ENCODE results near the gene LRP11.
A peak's percentile ranks its signal among the peaks of the same experiment; 100 is the strongest.
"Not testable (repeated sequence)": the region's sequence is repeated elsewhere in the genome, so short reads cannot be mapped to it uniquely, and the experiment has no call there.

The LRP11 gene

GRCh38 chr6:149897855-149898744 is 33.9 kb upstream of the LRP11 start, which contains the start of gene RAET1E:
RAET1E (minus strand) TSS chr6:149898113; CDS start chr6:149890901, 7,212 bp downstream.
- no peak for DNase-seq (ENCODE audit: low read depth)

- peak; percentile 91 for DNase-seq (ENCODE audit: low read depth)
These were observed 33.0 kb upstream of the LRP11 start for GRCh38 chr6:149897015-149897697.

- no peak for DNase-seq (ENCODE audit: low read depth)
These were observed 32.3 kb upstream of the LRP11 start for GRCh38 chr6:149896491-149896890.

GRCh38 chr6:149895833-149896271 is 31.7 kb upstream of the LRP11 start:
- DNase-seq (ENCODE audit: low read depth), result peak; percentile 39

GRCh38 chr6:149895048-149895590 is 31.0 kb upstream of the LRP11 start:
- peak; percentile 46 for DNase-seq (ENCODE audit: low read depth)

- not testable (repeated sequence) for DNase-seq (ENCODE audit: low read depth)
These were observed 27.7 kb upstream of the LRP11 start for GRCh38 chr6:149891864-149892263.

- DNase-seq (ENCODE audit: low read depth), result no peak
These were observed 27.1 kb upstream of the LRP11 start for GRCh38 chr6:149891259-149891658.

GRCh38 chr6:149890629-149891045 is 26.5 kb upstream of the LRP11 start:
- DNase-seq (ENCODE audit: low read depth), result no peak

GRCh38 chr6:149889326-149889725 is 25.2 kb upstream of the LRP11 start:
- DNase-seq (ENCODE audit: low read depth), result no peak

- no peak for DNase-seq (ENCODE audit: low read depth)
These were observed 24.5 kb upstream of the LRP11 start for GRCh38 chr6:149888659-149889058.

- DNase-seq (ENCODE audit: low read depth), result no peak
These were observed 23.9 kb upstream of the LRP11 start for GRCh38 chr6:149888093-149888492.

GRCh38 chr6:149887343-149887742 is 23.2 kb upstream of the LRP11 start:
- DNase-seq (ENCODE audit: low read depth), result peak; percentile 58

GRCh38 chr6:149885888-149886287 is 21.7 kb upstream of the LRP11 start:
- no peak for DNase-seq (ENCODE audit: low read depth)

- no peak for DNase-seq (ENCODE audit: low read depth)
These were observed 20.5 kb upstream of the LRP11 start for GRCh38 chr6:149884617-149885016.

GRCh38 chr6:149884215-149884614 is 20.1 kb upstream of the LRP11 start:
- no peak for DNase-seq (ENCODE audit: low read depth)

- DNase-seq (ENCODE audit: low read depth), result no peak
These were observed 17.7 kb upstream of the LRP11 start for GRCh38 chr6:149881860-149882259.

- no peak for DNase-seq (ENCODE audit: low read depth)
These were observed 17.1 kb upstream of the LRP11 start for GRCh38 chr6:149881066-149881766.

- DNase-seq (ENCODE audit: low read depth), result no peak
These were observed 13.5 kb upstream of the LRP11 start for GRCh38 chr6:149877659-149878058.

GRCh38 chr6:149876241-149876933 is 12.2 kb upstream of the LRP11 start:
- no peak for DNase-seq (ENCODE audit: low read depth)

GRCh38 chr6:149872233-149872632 is 8.1 kb upstream of the LRP11 start:
- DNase-seq (ENCODE audit: low read depth), result no peak

- DNase-seq (ENCODE audit: low read depth), result no peak
These were observed 7.0 kb upstream of the LRP11 start for GRCh38 chr6:149871182-149871581.
